ENCODE results near the gene GUCY1A2.

GUCY1A2 gene

DNA sequence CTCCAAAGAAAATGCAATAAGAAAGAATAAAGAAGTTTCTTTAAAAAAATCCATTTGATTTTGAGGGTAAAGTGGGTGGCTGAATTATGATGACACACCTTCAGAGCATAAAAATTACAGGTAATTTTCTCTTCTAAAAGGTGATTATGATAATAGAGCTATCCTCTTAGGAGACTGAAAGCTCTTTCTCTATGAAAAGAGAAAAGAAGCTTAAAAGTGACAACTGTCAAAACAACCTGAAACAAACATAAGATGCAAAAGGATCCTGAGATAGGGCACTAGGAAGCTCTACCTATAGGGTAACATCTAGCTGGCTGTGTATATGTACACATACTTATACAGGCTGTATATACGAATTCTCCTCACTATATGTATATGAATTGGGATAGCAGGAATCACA, 270.2 kb downstream of the GUCY1A2 start:
- no peak overlapping the region for H3K9ac ChIP-seq
- H3K36me3 ChIP-seq (ENCODE audit: insufficient read depth) = no peaks in the 10 kb centered on the region
- no peaks in the 10 kb centered on the region for H4K20me1 ChIP-seq (ENCODE audit: insufficient read depth)
- H3K4me2 ChIP-seq = no peak overlapping the region
- H3K4me3 ChIP-seq (IDR thresholded peaks at IDR 0.05; ENCODE audit: insufficient read depth, low read depth, low read length) = no peak overlapping the region
- H3K79me2 ChIP-seq (ENCODE audit: insufficient read depth, low read depth) = no peaks in the 10 kb centered on the region
- no peaks in the 10 kb centered on the region for H3K4me1 ChIP-seq (ENCODE audit: low read depth, poor library complexity, severe bottlenecking)
- no peak overlapping the region for H3K27ac ChIP-seq
- no peaks in the 10 kb centered on the region for H3K27me3 ChIP-seq (ENCODE audit: insufficient read depth, low read depth)
- no peak for TF ChIP-seq CTCF (conservative IDR thresholded peaks at IDR 0.05; ENCODE audit: low read depth, low read length)
- H2AFZ ChIP-seq (ENCODE audit: low read depth) = no peak overlapping the region

GRCh38 chr11:106745941-106746340, 272.3 kb downstream of the GUCY1A2 start:
- no peaks in the 10 kb centered on the region for H3K79me2 ChIP-seq (ENCODE audit: insufficient read depth, low read depth)
- H3K27ac ChIP-seq = no peak overlapping the region
- H3K4me1 ChIP-seq (ENCODE audit: low read depth, poor library complexity, severe bottlenecking) = no peaks in the 10 kb centered on the region
- no peak for TF ChIP-seq CTCF (conservative IDR thresholded peaks at IDR 0.05; ENCODE audit: low read depth, low read length)
- H3K9ac ChIP-seq = no peak overlapping the region
- no peak overlapping the region for H3K4me3 ChIP-seq (IDR thresholded peaks at IDR 0.05; ENCODE audit: insufficient read depth, low read depth, low read length)
- H4K20me1 ChIP-seq (ENCODE audit: insufficient read depth) = no peaks in the 10 kb centered on the region
- no peaks in the 10 kb centered on the region for H3K27me3 ChIP-seq (ENCODE audit: insufficient read depth, low read depth)
- H3K4me2 ChIP-seq = no peak overlapping the region
- H2AFZ ChIP-seq (ENCODE audit: low read depth) = no peak overlapping the region
- H3K36me3 ChIP-seq (ENCODE audit: insufficient read depth) = no peaks in the 10 kb centered on the region

- Histone ChIP-seq H3K36me3 (ENCODE audit: insufficient read depth) (no peaks in the 10 kb centered on the region), H3K4me3 (IDR thresholded peaks at IDR 0.05; ENCODE audit: insufficient read depth, low read depth, low read length) (no peak overlapping the region), H3K27ac (no peak overlapping the region), H2AFZ (ENCODE audit: low read depth) (no peak overlapping the region), H3K4me1 (ENCODE audit: low read depth, poor library complexity, severe bottlenecking) (no peaks in the 10 kb centered on the region), H3K9ac (no peak overlapping the region), H3K27me3 (ENCODE audit: insufficient read depth, low read depth) (no peaks in the 10 kb centered on the region), H3K4me2 (no peak overlapping the region), H4K20me1 (ENCODE audit: insufficient read depth) (no peaks in the 10 kb centered on the region), H3K79me2 (ENCODE audit: insufficient read depth, low read depth) (no peaks in the 10 kb centered on the region)
- no peak for TF ChIP-seq CTCF (conservative IDR thresholded peaks at IDR 0.05; ENCODE audit: low read depth, low read length)
Measured at GRCh38 chr11:106733635-106734034, 284.6 kb downstream of the GUCY1A2 start.

- Histone ChIP-seq H3K4me2 (no peak overlapping the region), H3K4me3 (IDR thresholded peaks at IDR 0.05; ENCODE audit: insufficient read depth, low read depth, low read length) (no peak overlapping the region), H3K9ac (no peak overlapping the region), H3K27ac (no peak overlapping the region), H3K4me1 (ENCODE audit: low read depth, poor library complexity, severe bottlenecking) (no peaks in the 10 kb centered on the region), H3K27me3 (ENCODE audit: insufficient read depth, low read depth) (no peaks in the 10 kb centered on the region), H2AFZ (ENCODE audit: low read depth) (no peak overlapping the region), H4K20me1 (ENCODE audit: insufficient read depth) (no peaks in the 10 kb centered on the region), H3K79me2 (ENCODE audit: insufficient read depth, low read depth) (no peaks in the 10 kb centered on the region), H3K36me3 (ENCODE audit: insufficient read depth) (no peaks in the 10 kb centered on the region)
- no peak for TF ChIP-seq CTCF (conservative IDR thresholded peaks at IDR 0.05; ENCODE audit: low read depth, low read length)
Measured at GRCh38 chr11:106728859-106729258, 289.4 kb downstream of the GUCY1A2 start.

- no peak for TF ChIP-seq CTCF (conservative IDR thresholded peaks at IDR 0.05; ENCODE audit: low read depth, low read length)
- Histone ChIP-seq H3K4me2 (no peak overlapping the region), H3K27me3 (ENCODE audit: insufficient read depth, low read depth) (no peaks in the 10 kb centered on the region), H3K4me3 (IDR thresholded peaks at IDR 0.05; ENCODE audit: insufficient read depth, low read depth, low read length) (no peak overlapping the region), H3K9ac (no peak overlapping the region), H3K79me2 (ENCODE audit: insufficient read depth, low read depth) (no peaks in the 10 kb centered on the region), H3K4me1 (ENCODE audit: low read depth, poor library complexity, severe bottlenecking) (no peaks in the 10 kb centered on the region), H2AFZ (ENCODE audit: low read depth) (no peak overlapping the region), H3K36me3 (ENCODE audit: insufficient read depth) (no peaks in the 10 kb centered on the region), H3K27ac (no peak overlapping the region), H4K20me1 (ENCODE audit: insufficient read depth) (no peaks in the 10 kb centered on the region)
Measured at GRCh38 chr11:106728379-106728778, 289.9 kb downstream of the GUCY1A2 start.
